Cardiac muscle cell (in vitro differentiated cells and primary cell): ENCODE results near the gene CSRNP3. TPM values are rescaled to one million over a fixed set of nuclear protein-coding genes. Genes with fewer than 3 reads are reported as not detected.
A peak's percentile ranks its signal among the peaks of the same experiment; 100 is the strongest.

Experiments
- DNase-seq, 2 donors: peaks; one replicate each; pipeline versions ENCODE4 v3.0.0 to v3.0.0-alpha.2; 2010 to 2017; ENCODE audit warnings: low read depth in 1 of 2, low spot score in 1 of 2
- H3K27ac ChIP-seq: fragments of 200-600 bp; sonication (generic); 2 replicates; pipeline ENCODE4 v1.5.1; 2016
- H3K27me3 ChIP-seq: fragments of 200-600 bp; sonication (generic); 2 replicates; pipeline ENCODE4 v1.6.0; 2016; ENCODE audit warnings: control low read depth
- H3K36me3 ChIP-seq: fragments of 200-600 bp; sonication (generic); 2 replicates; pipeline ENCODE4 v1.5.1; 2016; ENCODE audit warnings: control low read depth
- H3K4me1 ChIP-seq: fragments of 200-600 bp; sonication (generic); 2 replicates; pipeline ENCODE4 v1.8.1; 2017; ENCODE audit warnings: low read depth, mild to moderate bottlenecking, mixed run types
- H3K4me3 ChIP-seq: fragments of 200-600 bp; sonication (generic); 2 replicates; pipeline ENCODE4 v1.5.1; 2016; ENCODE audit warnings: mild to moderate bottlenecking
- H3K9me3 ChIP-seq: fragments of 200-600 bp; sonication (generic); 2 replicates; pipeline ENCODE4 v1.5.1; 2017; ENCODE audit warnings: low read depth, mild to moderate bottlenecking, control low read depth
- polyA plus RNA-seq: library from polyadenylated mRNA; unstranded; fragments of >200 nt; fragmentation: Nextera tagmentation; extraction: Ambion mirVana; gene quantifications from 2 replicates; pipeline ENCODE4 v1.2.1, GENCODE V29; 2016
- total RNA-seq: library from RNA; depleted of rRNA; stranded (reverse); fragments of >200 nt; gene quantifications from 2 replicates; pipeline ENCODE4 v1.2.3, GENCODE V29; 2016
- TF ChIP-seq, protein P1 (sequence below): IDR thresholded peaks from 2 replicates; pipeline ENCODE4 v1.5.1; 2012; ENCODE audit warnings: low read depth, mild to moderate bottlenecking, low read length

Gene CSRNP3, protein sequence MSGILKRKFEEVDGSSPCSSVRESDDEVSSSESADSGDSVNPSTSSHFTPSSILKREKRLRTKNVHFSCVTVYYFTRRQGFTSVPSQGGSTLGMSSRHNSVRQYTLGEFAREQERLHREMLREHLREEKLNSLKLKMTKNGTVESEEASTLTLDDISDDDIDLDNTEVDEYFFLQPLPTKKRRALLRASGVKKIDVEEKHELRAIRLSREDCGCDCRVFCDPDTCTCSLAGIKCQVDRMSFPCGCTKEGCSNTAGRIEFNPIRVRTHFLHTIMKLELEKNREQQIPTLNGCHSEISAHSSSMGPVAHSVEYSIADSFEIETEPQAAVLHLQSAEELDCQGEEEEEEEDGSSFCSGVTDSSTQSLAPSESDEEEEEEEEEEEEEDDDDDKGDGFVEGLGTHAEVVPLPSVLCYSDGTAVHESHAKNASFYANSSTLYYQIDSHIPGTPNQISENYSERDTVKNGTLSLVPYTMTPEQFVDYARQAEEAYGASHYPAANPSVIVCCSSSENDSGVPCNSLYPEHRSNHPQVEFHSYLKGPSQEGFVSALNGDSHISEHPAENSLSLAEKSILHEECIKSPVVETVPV
- total RNA-seq (10.8 and 13.8 TPM in 2 replicates), polyA plus RNA-seq (10.9 and 11.5 TPM in 2 replicates)

DNA sequence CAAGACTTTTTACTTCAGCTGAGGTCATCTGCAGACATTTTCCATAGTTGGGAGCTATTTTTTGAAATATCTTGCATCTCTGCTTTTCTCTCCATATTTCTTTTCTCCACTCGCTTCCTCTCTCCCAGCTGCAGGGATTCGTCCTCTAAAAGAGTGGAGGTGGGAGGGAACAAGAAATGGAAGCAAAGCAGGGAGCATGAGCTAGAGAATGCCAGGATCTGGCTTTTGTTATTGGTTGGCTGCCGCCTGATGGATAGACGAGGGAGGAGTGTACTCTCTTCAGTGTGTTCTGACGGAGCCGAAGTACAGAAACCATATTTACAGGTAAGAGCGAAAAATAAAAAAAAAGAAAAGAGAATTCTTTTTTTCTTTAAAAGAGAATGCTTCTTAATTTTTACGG lies at the start of gene CSRNP3:
Gene CSRNP3, plus strand, starts transcription at position 282 of the 400 bp plus-strand sequence. CDS start 125,368 bp downstream, outside the sequence.
- Histone ChIP-seq H3K36me3 (no peaks in the 10 kb centered on the region), H3K27ac (no peak within 1 kb of the TSS), H3K4me3 (peak within 1 kb of the TSS; percentile 86), H3K9me3 (no peaks in the 10 kb centered on the region), H3K4me1 (peaks cover 37% of the 10 kb centered on the region), H3K27me3 (no peaks in the 10 kb centered on the region)
- peak; percentile 91 to 92 for DNase-seq
- TF ChIP-seq, protein P1, sequence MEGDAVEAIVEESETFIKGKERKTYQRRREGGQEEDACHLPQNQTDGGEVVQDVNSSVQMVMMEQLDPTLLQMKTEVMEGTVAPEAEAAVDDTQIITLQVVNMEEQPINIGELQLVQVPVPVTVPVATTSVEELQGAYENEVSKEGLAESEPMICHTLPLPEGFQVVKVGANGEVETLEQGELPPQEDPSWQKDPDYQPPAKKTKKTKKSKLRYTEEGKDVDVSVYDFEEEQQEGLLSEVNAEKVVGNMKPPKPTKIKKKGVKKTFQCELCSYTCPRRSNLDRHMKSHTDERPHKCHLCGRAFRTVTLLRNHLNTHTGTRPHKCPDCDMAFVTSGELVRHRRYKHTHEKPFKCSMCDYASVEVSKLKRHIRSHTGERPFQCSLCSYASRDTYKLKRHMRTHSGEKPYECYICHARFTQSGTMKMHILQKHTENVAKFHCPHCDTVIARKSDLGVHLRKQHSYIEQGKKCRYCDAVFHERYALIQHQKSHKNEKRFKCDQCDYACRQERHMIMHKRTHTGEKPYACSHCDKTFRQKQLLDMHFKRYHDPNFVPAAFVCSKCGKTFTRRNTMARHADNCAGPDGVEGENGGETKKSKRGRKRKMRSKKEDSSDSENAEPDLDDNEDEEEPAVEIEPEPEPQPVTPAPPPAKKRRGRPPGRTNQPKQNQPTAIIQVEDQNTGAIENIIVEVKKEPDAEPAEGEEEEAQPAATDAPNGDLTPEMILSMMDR: no peak

DNA sequence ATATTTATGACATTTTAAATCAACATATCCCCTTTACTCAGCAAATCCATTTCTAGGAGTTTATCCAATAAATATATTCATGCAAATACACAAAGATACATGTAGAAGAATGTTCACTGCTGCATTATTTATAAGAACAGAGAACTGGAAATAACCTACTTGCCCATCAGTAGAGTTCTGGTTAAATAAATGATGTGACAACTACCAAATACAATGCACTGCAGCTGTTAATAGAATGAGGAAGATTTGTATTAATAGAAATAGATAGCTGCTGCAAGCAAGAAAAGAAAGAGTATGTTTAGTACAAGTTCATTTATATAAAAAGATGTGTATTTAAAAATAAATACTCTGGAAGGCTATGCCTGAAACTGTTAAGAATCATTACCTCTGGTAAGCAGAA lies 49.3 kb upstream of the CSRNP3 start:
- Histone ChIP-seq H3K9me3 (no peaks in the 10 kb centered on the region), H3K27me3 (no peaks in the 10 kb centered on the region), H3K27ac (no peak overlapping the region), H3K4me3 (no peak overlapping the region), H3K4me1 (no peaks in the 10 kb centered on the region), H3K36me3 (no peaks in the 10 kb centered on the region)
- DNase-seq: no peak
- TF ChIP-seq, protein P1: no peak

DNA sequence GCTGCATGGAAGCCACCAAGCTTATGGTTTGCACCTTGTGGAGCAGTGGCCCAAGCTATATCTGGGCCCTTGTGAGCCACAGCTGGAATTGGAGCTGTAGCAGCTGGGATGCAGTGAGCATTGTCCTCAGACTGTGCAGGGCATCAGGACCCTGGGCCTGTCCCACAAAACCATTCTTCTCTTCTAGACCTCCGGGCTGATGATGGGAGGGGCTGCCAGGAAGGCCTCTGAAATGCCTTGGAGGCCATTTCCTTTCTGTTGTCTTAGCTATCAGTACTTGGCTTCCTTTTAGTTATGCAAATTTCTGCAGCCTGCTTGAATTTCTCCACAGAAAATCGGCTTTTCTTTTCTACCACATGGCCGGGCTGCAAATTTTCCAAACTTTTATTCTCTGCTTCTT lies 46.4 kb upstream of the CSRNP3 start:
- TF ChIP-seq, protein P1: no peak
- H3K4me3 ChIP-seq: no peak overlapping the region
- H3K9me3 ChIP-seq: no peaks in the 10 kb centered on the region
- no peaks in the 10 kb centered on the region for H3K36me3 ChIP-seq
- DNase-seq: no peak
- no peak overlapping the region for H3K27ac ChIP-seq
- no peaks in the 10 kb centered on the region for H3K27me3 ChIP-seq
- H3K4me1 ChIP-seq: no peaks in the 10 kb centered on the region

DNA sequence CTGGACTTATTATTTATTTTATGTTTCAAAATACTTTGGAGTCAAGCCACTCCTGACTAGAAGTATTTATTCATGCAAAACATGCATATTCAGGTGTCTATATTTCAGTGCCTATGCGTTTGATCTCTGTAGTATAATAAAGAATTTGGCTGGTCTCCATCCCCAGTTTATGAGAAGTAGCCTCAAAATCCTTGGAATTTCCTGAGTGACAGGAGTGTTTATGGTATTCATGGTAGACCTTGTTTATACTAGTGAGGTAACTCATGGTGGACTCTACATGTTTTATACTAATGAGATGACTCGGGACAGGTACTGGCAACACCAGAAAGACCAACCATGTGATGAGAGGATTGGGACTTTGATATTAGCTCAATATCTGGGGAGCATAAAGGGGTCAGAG lies 43.9 kb upstream of the CSRNP3 start:
- Histone ChIP-seq H3K27me3 (no peaks in the 10 kb centered on the region), H3K4me3 (no peak overlapping the region), H3K4me1 (no peaks in the 10 kb centered on the region), H3K27ac (no peak overlapping the region), H3K36me3 (no peaks in the 10 kb centered on the region), H3K9me3 (no peaks in the 10 kb centered on the region)
- TF ChIP-seq, protein P1: no peak
- DNase-seq: no peak

DNA sequence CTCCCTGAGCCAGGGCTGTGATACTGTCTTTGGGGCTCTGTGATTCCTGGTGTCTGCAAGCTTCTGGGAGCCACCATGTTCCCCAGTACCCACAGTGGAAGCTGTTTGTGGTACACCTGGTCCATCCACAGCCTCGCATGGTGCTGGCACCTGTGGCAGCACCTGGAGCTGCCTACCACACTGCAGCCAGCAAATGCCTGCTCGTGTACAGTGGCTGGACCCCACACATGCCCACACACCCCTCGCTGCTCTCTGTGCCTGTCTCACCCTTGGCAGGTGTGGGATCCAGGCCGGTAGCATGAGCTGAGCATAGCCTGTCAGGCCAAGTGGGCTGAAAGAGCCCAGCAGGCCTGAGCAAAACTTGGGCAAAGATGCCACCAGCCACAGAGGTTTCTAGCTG lies 41.8 kb upstream of the CSRNP3 start:
- Histone ChIP-seq H3K27ac (no peak overlapping the region), H3K4me3 (no peak overlapping the region), H3K9me3 (no peaks in the 10 kb centered on the region), H3K27me3 (no peaks in the 10 kb centered on the region), H3K36me3 (no peaks in the 10 kb centered on the region), H3K4me1 (no peaks in the 10 kb centered on the region)
- TF ChIP-seq, protein P1: no peak
- DNase-seq: no peak
